Measurements from ENCODE around the gene RAP2B.

- TF ChIP-seq CTCF (IDR thresholded peaks at IDR 0.05) (no peak), EZH2 (IDR thresholded peaks at IDR 0.05; ENCODE audit: borderline replicate concordance, insufficient read depth, low read depth, low read length, poor library complexity, severe bottlenecking) (no peak)
Measured at GRCh38 chr3:153142961-153143360, 19.1 kb upstream of the RAP2B start.

Data from B cell (primary cell).